NCI-H69 (cell line): ENCODE results near the gene TBXAS1.
"Not testable (repeated sequence)": the region's sequence is repeated elsewhere in the genome, so short reads cannot be mapped to it uniquely, and the experiment has no call there.

Source experiments
- DNase-seq: peaks from one replicate; lab custom pipeline; 2025; lab: John Stamatoyannopoulos, UW

Gene TBXAS1

GRCh38 chr7:139893461-139893860 lies 64.4 kb downstream of the TBXAS1 start:
- DNase-seq = no peak

- DNase-seq = peak; percentile 28
Measured at GRCh38 chr7:139893999-139894398, 64.9 kb downstream of the TBXAS1 start.

DNA sequence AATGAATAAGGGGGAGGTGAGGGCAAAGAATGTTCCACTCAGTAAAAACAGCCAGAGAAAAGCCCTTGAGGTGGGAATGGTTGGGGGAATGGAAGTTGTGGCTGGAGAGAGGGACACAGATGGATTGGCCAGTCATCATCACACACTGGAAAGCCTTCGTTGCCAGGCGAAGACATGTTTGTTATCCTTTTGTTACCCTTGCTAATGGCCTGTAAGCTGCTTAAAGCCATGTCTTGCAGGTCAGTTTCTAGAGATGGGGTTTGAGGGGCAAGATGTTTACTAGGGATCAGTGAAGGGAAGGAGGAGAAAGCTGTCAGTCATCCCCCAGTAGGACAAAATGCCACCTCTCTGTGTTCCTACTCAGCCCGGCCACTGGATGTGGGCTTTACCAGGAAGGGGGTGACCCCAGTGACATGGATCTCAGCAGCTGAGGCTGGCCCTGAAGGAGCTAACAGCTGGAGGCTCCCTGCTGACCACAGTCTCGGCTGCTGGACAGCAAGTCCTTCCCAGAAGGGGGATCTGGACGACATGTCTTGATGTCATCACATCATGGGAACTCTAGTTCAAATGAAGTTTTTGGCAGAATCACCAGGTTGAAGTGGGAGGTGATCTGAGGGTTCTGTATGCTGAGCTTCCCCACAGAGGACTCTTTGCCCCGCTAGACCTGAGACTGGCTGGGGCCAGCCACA lies 66.2 kb downstream of the TBXAS1 start:
- no peak for DNase-seq

GRCh38 chr7:139896288-139896687 lies 67.2 kb downstream of the TBXAS1 start:
- DNase-seq = no peak

GRCh38 chr7:139896831-139897230 lies 67.8 kb downstream of the TBXAS1 start:
- no peak for DNase-seq

- DNase-seq = no peak
Measured at GRCh38 chr7:139897422-139898090, 68.5 kb downstream of the TBXAS1 start.

- DNase-seq = no peak
Measured at GRCh38 chr7:139898483-139898882, 69.4 kb downstream of the TBXAS1 start.

DNA sequence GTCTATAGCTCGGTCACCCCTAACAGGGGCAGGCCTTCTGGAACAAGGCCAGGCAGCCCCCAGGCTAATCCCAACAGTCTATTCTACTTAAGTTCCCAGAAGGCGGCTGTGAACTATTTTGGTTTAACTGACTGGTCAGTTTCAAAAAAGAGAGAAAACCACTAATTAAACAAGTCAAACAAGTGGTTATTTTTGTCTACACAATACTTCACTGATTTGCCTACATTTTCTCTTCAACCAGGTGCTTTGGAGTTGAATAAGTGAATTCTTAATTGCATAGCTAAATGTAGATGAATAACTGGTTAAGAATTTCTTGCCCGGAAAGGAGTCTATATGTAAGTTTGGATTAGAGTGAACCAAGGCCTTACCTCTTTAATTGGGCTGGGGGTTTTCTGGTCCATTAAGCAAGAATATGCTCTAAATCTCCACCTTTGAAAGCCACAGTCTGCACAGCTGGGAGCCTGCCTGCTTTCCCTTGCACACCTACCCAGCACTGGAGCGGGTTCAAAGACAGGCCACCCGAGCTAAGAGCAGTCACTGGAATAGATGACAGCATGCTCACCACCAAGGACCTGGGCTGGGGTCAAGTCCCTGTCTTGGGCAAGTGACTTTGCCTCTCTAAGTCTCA lies 70.4 kb downstream of the TBXAS1 start:
- DNase-seq = peak; percentile 88

GRCh38 chr7:139900326-139900725 lies 71.3 kb downstream of the TBXAS1 start:
- DNase-seq = no peak

GRCh38 chr7:139901056-139901795 lies 72.2 kb downstream of the TBXAS1 start:
- DNase-seq = no peak

DNA sequence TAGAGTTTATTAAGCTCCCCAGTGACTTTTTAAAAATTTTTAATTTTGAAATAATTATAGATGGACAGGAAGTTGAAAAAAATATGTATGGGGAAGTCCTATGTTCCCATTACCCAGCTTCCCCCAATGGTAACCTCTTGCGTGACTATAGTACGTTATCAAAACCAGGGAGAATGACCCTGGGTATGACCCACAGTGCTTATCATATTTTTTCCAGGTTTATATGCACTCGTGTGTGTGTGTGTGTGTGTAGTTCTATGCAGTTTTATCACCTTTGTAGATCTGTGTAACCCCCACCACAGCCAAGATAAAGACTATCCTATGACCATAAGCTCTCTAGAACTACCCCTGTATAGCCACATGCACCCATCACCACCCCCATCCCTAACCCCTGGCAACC lies 72.8 kb downstream of the TBXAS1 start:
- DNase-seq = no peak

GRCh38 chr7:139902436-139903102 lies 73.5 kb downstream of the TBXAS1 start:
- no peak for DNase-seq

- DNase-seq = not testable (repeated sequence)
Measured at GRCh38 chr7:139903103-139903477, 74.0 kb downstream of the TBXAS1 start.

GRCh38 chr7:139906879-139907278 lies 77.8 kb downstream of the TBXAS1 start:
- no peak for DNase-seq

- DNase-seq = no peak
Measured at GRCh38 chr7:139908792-139909191, 79.7 kb downstream of the TBXAS1 start.

- peak; percentile 93 for DNase-seq
Measured at GRCh38 chr7:139909379-139910050, 80.5 kb downstream of the TBXAS1 start.

DNA sequence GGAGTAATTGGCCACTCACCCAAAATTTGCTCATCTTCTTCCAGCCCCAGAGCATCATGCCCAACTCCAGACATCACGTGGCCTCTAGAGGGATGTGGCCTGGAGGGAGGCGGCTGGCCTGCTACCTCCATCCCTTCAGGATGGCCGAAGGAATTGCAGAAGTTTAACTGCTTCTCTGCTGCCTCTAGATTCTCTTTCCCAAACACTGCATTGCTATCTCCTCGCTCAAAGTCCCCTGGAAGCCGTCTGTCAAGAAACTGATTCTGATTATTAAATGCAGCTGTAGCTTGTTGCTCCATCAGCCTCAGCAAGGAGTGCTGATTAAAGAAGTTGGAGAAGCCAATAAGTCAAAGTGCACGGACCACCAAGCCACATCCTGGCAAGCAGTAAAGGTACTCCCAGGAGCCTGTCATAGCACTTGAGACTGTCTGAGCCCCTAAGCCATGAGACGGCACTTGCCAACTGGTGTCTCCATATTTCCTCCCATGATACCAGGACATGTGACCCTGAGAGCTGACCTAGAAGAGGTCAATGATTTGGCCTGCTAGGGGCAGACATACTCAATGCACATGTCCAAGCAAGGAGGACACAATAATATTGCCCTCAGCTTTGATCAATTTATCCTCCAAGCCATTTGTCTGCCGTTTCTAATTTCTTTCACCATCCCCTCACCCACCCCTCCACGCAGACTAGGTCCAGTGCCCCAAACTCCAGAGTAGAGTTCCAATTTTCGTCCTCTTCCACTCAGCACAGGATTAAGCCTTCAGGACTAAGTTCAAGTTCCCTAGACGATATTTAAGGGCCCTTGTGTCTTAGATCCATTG lies 84.2 kb downstream of the TBXAS1 start:
- DNase-seq = no peak

DNA sequence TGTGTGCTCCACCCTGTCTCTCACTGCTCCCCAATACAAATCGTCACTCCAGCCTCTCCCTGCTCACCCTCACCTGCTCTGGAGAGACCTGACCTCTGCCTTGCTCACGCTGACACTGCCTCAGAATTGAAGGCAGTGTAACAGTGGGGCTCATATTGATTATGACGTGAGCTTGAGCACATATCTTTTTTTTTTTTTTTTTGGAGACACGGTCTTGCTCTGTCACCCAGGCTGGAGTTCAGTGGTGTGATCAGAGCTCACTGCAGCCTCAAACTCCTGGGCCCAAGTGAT lies 84.7 kb downstream of the TBXAS1 start:
- DNase-seq = no peak

GRCh38 chr7:139914306-139915267 lies 85.5 kb downstream of the TBXAS1 start:
- no peak for DNase-seq
